GM20000 (cell line): ENCODE measurements around the gene SERF1A.
"Not testable (repeated sequence)": the region's sequence is repeated elsewhere in the genome, so short reads cannot be mapped to it uniquely, and the experiment has no call there.

ENCODE experiments used
- DNase-seq: peaks from one replicate; pipeline ENCODE4 v3.0.0; 2012; ENCODE audit warnings: low spot score

SERF1A gene

DNA sequence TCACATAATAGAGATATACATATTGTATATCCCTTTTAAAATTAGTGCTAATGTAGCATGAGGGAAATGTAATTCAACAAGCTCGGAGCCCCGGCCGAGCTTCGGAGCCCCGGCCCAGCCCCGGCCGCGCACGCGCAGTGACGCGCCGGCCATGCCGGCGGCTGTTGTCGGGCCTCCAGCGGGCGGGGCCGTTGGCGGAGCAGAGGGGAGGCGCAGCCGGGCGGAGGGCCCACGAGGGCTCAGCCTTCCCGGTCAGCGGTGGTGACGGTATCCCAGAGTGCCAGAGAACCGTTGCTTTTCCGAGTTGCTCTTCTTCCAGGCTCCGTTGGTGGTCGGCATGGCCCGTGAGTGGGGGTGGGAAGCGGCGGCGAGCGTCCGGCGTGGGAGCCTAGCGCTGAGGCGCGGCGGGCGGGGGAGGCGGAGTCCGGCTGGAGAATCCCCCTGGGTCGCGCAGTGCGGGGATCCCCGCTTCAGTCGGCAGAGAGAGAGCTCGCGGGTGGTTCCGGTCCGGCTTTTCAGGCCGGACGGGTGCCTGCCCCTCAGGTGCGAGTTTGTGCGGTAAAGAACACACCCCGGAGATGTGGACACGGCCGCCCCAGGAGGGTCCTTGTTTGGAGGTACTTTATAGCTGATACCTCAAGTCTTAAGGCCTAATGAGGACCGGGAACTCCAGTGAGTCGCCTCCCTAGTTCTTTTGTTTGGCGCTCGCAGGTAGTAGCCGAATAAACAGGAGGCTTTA, at the start of gene SERF1A:
TSS of gene SERF1A (plus strand) at position 137 of the 739 bp plus-strand sequence. CDS start at position 338, 201 bp downstream.
- DNase-seq = not testable (repeated sequence)

DNA sequence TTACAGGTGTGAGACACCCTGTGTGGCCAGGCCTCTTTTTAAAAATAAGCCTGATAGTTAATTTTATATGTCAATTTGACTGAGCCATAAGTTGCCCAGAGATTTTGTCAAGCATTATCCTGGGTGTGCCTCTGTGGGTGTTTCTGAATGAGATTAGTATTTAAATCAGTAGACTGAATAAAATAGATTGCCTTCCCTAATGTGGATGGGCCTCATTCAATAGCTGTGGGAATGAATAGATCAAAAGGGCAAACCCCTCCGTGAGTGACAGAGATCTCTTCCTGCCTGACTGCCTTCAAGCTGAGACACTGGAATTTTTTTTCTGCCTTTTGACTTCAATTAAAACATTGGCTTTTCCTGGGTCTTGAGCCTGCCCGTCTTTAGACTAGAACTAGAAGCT, 33.7 kb upstream of the SERF1A start:
- not testable (repeated sequence) for DNase-seq

DNA sequence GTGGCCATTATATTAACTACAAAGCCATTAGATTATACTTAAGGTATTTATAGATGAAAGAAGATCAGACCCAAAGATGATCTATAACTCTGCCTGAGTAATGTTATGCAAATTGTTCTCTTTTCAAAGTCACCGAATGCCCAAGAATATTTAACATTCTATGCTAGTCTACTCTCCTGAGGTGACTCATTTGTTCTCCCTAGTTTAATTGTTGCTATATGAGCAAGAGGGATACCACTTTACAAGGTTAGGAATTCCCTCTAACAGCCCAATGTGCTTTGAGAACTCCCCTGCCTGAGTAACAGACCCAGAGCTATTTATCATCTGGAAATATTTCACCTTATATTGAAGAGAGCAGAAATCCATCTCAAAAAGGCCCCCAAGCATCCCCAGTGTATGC, 29.8 kb upstream of the SERF1A start:
- DNase-seq = not testable (repeated sequence)

DNA sequence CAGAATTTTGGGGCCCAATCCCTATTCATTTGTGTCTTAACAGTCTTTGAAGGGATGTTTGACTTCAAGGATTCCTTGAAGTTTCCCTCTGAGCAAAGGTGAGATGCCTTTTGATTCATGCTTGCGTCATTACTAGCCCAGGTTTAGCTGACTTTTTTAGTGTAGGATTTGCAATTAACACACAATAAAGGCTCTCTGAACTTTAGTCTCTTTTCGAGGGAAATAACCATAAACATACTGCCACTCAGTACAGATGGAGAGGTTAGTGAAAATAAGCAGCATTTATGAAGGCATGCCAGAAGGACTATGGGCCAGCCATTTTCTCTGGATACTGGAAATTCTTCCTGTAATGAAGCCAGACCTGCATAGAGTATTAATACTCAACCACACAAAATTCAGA, 4.4 kb upstream of the SERF1A start:
- not testable (repeated sequence) for DNase-seq

DNA sequence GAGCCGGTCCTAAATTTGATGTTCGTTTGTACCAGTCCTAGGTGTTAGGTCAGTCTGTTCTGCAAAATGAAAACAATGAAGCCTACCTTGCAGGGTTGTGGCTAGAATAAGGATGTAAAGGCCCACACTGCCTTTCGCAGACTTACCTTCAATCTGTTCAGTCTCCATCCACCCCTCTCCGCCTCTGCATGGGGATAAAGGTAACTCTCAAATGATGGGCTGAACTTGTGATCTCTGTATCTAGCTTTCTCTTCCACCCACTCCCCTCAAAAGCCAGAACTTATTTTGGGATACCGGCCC, 753 bp downstream of the SERF1A start:
- DNase-seq = not testable (repeated sequence)

DNA sequence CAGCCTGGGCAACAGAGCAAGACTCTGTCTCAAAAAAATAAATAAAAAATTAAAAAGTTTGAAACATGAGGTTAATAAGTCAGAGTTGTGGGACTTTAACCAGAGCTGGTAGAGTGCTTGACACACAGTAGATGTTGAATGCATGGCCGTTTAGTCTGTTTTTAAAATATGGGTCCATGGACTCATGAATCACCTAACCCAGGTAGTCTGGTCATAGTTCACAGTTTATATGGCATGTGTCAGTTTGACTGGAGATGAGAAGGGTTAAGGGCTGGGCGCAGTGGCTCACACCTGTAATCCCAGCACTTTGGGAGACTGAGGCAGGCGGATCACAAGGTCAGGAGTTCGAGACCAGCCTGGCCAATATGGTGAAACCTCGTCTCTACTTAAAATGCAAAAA, 6.2 kb downstream of the SERF1A start:
- not testable (repeated sequence) for DNase-seq

DNA sequence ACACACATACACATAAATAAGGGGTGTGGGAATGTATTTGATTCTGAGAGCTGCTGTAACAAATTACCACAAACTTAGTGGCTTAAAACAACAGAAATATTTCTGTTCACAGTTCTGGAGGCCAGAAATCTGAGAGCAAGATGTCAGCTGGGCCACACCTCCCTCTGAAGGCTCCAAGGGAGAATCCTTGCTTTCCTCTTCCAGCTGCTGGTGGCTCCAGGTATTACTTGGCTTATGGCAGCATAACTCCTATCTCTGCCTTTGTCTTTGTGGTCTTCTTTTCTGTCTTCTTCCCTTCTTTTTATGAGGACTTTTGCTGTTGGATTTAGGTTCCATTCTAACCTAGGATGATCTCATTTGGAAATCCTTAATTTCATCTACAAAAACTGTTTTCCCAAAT, 16.4 kb downstream of the SERF1A start:
- DNase-seq = not testable (repeated sequence)

DNA sequence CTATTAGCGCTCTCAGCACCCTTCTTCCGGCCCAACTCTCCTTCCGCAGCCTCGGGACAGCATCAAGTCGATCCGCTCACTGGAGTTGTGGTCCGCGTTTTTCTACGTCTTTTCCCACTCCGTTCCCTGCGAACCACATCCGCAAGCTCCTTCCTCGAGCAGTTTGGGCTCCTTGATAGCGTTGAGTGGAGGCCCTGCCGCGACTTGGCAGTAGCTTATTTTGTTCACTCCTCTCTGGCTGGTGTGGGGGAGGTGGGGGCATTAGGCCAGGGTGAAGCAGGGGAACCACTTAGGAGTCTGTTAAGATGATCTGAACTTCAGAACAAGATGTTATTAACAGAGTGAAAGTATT, 24.7 kb downstream of the SERF1A start:
- DNase-seq = not testable (repeated sequence)

DNA sequence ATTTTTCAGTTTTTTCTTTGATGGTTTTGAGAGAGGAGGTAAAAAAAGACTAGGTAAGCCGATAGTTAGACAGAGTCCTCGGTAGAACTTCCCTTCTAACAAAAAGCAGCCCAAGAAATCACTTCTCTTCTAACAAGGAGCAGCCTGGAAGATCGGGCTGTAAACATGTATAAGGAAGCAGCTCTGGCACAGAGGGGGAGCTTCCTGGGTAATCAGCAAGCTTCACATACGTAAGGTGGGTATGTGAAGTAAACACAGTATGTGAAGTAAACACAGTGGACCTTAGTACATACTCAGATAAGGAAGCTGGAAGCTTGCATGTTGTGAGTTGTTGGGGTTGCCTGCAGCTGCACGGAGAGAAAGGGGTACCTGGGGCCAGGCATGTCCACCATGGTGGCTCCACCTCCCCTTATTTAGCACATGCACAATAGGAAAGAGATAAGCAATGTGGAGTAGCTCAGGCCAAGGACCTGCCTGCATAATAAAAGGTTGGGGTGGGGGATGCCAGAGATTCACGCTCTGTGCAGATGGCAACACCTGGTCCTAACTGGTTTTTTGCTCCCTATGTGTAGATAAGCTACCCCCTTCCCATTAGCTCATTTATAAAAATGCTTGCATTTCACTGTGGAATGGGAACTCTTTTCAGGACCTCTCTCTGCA, 31.4 kb downstream of the SERF1A start:
- DNase-seq = not testable (repeated sequence)

DNA sequence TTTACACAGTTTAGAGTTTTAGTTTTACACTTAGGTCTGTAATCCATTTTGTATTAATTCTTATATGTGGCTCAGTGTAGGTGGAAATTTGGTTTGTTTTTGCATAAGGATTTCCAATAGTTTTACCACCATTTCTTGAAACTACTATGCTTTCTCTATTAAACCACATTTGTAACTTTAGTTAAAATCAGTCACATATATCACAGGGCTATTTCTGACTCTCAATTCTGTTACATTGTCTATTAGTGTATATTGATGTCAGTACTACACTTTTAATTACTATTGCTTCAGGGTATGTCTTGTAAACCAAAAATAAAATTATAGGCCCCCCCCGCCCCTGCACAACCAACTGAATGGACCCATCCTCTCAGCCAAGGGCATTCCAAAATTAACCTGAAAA, 32.1 kb downstream of the SERF1A start:
- not testable (repeated sequence) for DNase-seq

DNA sequence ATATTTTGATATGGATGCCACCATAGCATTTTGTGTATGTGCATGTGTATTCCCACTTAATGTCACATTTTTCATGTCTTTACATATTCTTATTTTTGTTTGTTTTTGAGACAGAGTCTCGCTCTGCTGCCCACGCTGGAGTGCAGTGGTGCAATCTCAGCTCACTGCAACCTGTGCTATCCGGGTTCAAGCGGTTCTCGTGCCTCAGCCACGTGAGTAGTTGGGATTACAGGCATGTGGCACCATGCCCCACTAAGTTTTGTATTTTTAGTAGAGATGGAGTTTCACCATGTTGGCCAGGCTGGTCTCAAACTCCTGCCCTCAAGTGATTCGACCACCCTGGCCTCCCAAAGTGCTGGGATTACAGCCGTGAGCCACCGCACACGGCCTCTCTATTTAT, 52.6 kb downstream of the SERF1A start:
- DNase-seq = not testable (repeated sequence)
